Measurements from ENCODE around the gene GSTT4.

The GSTT4 gene

GRCh38 chr22:24023204-24023789 is 18.0 kb upstream of the GSTT4 start:
- POLR2A ChIA-PET = no interaction called here
- TF ChIP-seq, protein P1, sequence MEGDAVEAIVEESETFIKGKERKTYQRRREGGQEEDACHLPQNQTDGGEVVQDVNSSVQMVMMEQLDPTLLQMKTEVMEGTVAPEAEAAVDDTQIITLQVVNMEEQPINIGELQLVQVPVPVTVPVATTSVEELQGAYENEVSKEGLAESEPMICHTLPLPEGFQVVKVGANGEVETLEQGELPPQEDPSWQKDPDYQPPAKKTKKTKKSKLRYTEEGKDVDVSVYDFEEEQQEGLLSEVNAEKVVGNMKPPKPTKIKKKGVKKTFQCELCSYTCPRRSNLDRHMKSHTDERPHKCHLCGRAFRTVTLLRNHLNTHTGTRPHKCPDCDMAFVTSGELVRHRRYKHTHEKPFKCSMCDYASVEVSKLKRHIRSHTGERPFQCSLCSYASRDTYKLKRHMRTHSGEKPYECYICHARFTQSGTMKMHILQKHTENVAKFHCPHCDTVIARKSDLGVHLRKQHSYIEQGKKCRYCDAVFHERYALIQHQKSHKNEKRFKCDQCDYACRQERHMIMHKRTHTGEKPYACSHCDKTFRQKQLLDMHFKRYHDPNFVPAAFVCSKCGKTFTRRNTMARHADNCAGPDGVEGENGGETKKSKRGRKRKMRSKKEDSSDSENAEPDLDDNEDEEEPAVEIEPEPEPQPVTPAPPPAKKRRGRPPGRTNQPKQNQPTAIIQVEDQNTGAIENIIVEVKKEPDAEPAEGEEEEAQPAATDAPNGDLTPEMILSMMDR (IDR thresholded peaks at IDR 0.05; ENCODE audit: insufficient read depth, low read length, missing control alignments) = no peak
- CTCF ChIA-PET = no interaction called here
- no peak overlapping the region for H3K4me3 ChIP-seq (ENCODE audit: low read depth, low read length)
- no peak for DNase-seq (ENCODE audit: low read depth, low spot score)

GRCh38 chr22:24021304-24021703 is 16.1 kb upstream of the GSTT4 start:
- TF ChIP-seq, protein P1 (IDR thresholded peaks at IDR 0.05; ENCODE audit: insufficient read depth, low read length, missing control alignments) = no peak
- POLR2A ChIA-PET = no interaction called here
- CTCF ChIA-PET = interaction anchor here (0.6 kb wide), 1 partner anchor 13 kb away, joined by 3 read pairs; no protein-coding TSS in a partner anchor

DNA sequence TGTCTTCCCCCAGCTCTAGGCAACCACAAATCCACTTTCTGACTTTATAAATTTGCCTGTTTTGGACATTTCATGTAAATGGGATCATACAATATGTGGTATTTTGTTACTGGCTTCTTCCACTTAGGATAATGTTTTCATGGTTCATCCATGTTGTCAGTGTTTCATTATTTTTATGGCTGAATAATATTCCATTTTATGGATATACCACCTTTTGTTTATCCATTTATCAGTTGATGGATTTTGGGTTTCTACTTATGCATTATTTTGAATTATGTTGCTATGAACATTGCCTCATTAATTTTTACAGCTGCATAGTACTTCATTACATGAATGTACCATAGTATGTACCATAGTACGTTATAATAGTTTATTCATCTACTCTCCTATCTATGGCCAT is 10.9 kb upstream of the GSTT4 start:
- CTCF ChIA-PET = interaction anchor here (1.4 kb wide), 1 partner anchor 141 kb away, joined by 6 read pairs; no protein-coding TSS in a partner anchor
- H3K4me3 ChIP-seq (ENCODE audit: low read depth, low read length) = no peak overlapping the region
- POLR2A ChIA-PET = no interaction called here
- TF ChIP-seq, protein P1 (IDR thresholded peaks at IDR 0.05; ENCODE audit: insufficient read depth, low read length, missing control alignments) = no peak
- DNase-seq (ENCODE audit: low read depth, low spot score) = no peak

More at GRCh38 chr22:24021304-24021703, 16.1 kb upstream of the GSTT4 start:
- no peak overlapping the region for H3K4me3 ChIP-seq (ENCODE audit: low read depth, low read length)
- no peak for DNase-seq (ENCODE audit: low read depth, low spot score)

DNA sequence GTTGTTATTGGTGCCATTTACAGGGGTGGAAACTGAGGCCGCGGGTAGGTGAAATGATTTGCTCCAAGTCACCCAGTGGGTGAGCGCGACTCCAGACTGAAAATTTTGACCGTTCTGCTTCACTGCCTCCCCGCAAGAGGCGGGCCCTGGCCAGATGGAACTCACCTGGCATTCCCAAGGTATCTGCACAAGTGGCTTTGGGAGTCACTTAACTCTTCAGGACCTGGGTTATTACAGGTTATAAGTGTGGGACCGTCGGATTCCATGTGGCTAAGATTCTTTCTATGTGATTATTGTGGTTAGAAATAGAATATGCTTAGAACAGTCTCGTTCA is 6.4 kb upstream of the GSTT4 start:
- TF ChIP-seq, protein P1 (IDR thresholded peaks at IDR 0.05; ENCODE audit: insufficient read depth, low read length, missing control alignments) = no peak
- DNase-seq (ENCODE audit: low read depth, low spot score) = no peak
- CTCF ChIA-PET = interaction anchor here (1.5 kb wide), 1 partner anchor 8 kb away, joined by 6 read pairs; no protein-coding TSS in a partner anchor
- peak overlapping the region; percentile 92 for H3K4me3 ChIP-seq (ENCODE audit: low read depth, low read length)
- POLR2A ChIA-PET = interaction anchor here (1.2 kb wide), 1 partner anchor 51 kb away, joined by 5 read pairs; no protein-coding TSS in a partner anchor

- ChIA-PET CTCF (interaction anchor here (0.9 to 2.2 kb wide), 3 partner anchors 29 to 147 kb away, joined by 3 to 11 read pairs (median 5); no protein-coding TSS in a partner anchor), POLR2A (no interaction called here)
- no peak overlapping the region for H3K4me3 ChIP-seq (ENCODE audit: low read depth, low read length)
- TF ChIP-seq, protein P1 (IDR thresholded peaks at IDR 0.05; ENCODE audit: insufficient read depth, low read length, missing control alignments) = no peak
- no peak for DNase-seq (ENCODE audit: low read depth, low spot score)
Observed at GRCh38 chr22:24010018-24010391, 4.8 kb upstream of the GSTT4 start.

DNA sequence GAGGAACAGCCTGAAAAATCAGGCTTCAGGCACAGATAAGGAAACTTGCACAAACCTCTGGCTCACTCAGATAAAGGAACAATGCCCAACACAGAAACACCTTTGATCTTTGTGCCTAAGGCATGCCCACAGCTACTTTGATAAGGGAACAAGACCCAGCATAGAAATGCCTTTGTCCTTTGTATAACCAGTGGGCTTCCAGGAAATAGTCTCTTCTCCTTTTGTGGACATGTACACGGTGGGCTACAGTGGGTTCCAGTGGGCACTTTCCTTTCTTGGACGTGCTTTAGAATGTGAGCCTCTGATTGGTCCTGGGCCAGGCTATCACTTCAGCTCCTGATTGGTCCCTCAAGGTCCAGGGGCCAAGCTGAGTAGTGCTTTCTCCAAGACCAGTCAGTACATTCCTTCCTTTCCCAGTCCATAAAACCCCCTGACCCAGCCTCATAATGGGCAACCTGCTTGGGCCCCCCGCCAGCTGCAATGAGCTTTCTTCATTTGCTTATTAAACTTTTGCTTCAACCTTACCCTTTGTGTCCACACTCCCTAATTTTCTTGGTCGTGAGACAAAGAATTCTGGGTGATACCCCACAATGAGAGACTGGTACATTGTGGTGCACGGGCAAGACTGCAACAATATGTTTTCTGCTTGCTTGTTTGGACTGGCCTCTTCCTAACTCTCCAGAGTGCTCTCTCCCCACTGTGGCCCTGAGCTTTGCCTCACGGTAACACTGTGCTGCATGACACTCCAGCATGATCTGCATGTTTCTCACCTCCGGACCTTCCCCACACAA is 4.2 kb upstream of the GSTT4 start:
- H3K4me3 ChIP-seq (ENCODE audit: low read depth, low read length) = no peak overlapping the region

More for the DNA sequence above, 4.2 kb upstream of the GSTT4 start:
- POLR2A ChIA-PET = no interaction called here
- CTCF ChIA-PET = interaction anchor here (1.4 to 2.2 kb wide), 3 partner anchors 29 to 173 kb away, joined by 3 to 11 read pairs (median 5); no protein-coding TSS in a partner anchor
- no peak for DNase-seq (ENCODE audit: low read depth, low spot score)
- TF ChIP-seq, protein P1 (IDR thresholded peaks at IDR 0.05; ENCODE audit: insufficient read depth, low read length, missing control alignments) = no peak

Data from AG04449 (cell line).